Omental fat pad (tissue), 4 donors: Measurements from ENCODE around the gene TIGAR. TPM values are rescaled to one million over a fixed set of nuclear protein-coding genes. Genes with fewer than 3 reads are reported as not detected.

Source experiments
- ATAC-seq: fragments of 150-250 bp; one replicate; pipeline ENCODE4 v1.9.1; 2016; ENCODE audit warnings: mild to moderate bottlenecking, moderate library complexity; ENCODE audit not compliant: low FRiP score
- DNase-seq: peaks from one replicate; pipeline ENCODE4 v3.0.0-alpha.2; 2019; ENCODE audit warnings: low spot score
- CTCF ChIP-seq, 3 donors: fragments of 450-650 bp; IDR thresholded peaks; one replicate each; pipeline ENCODE4 v1.5.1; 2016 to 2017; ENCODE audit warnings: antibody characterized with exemption in 3 of 3, mild to moderate bottlenecking in 3 of 3, moderate library complexity in 2 of 3
- total RNA-seq, 4 donors: library from RNA; depleted of rRNA; stranded (reverse); fragments of >200 nt; gene quantifications; one replicate each; pipeline ENCODE4 v1.1.0, GENCODE V29; 2016

Gene TIGAR
- total RNA-seq, 4 donors from 2014 or later: 4.2 to 13.5 (median 5.3) TPM

GRCh38 chr12:4283512-4284255 is 37.3 kb upstream of the TIGAR start:
- ATAC-seq: no peak
- TF ChIP-seq CTCF (IDR thresholded peaks at IDR 0.05): no peak
- DNase-seq: no peak

- ATAC-seq (no peak), DNase-seq (no peak)
- no peak for TF ChIP-seq CTCF (IDR thresholded peaks at IDR 0.05)
Measured at GRCh38 chr12:4284306-4284705, 36.7 kb upstream of the TIGAR start.

GRCh38 chr12:4285070-4285469 is 35.9 kb upstream of the TIGAR start:
- ATAC-seq: no peak
- TF ChIP-seq CTCF (IDR thresholded peaks at IDR 0.05): no peak
- no peak for DNase-seq

- no peak for TF ChIP-seq CTCF (IDR thresholded peaks at IDR 0.05)
- no peak for DNase-seq
- ATAC-seq: no peak
Measured at GRCh38 chr12:4286228-4286627, 34.8 kb upstream of the TIGAR start.

GRCh38 chr12:4286771-4287317 is 34.2 kb upstream of the TIGAR start:
- no peak for TF ChIP-seq CTCF (IDR thresholded peaks at IDR 0.05)
- no peak for ATAC-seq
- no peak for DNase-seq

- no peak for TF ChIP-seq CTCF (IDR thresholded peaks at IDR 0.05)
- ATAC-seq (peak; percentile 31), DNase-seq (no peak)
Measured at GRCh38 chr12:4287325-4288211, 33.4 kb upstream of the TIGAR start.
